IPS-NIHi7 (cell line): ENCODE measurements around the gene POMC.
"Not testable (repeated sequence)": the region's sequence is repeated elsewhere in the genome, so short reads cannot be mapped to it uniquely, and the experiment has no call there.

Experiments
- DNase-seq: peaks from one replicate; pipeline ENCODE4 v3.0.0; 2012; ENCODE audit warnings: mixed read lengths; ENCODE audit errors: extremely low spot score

POMC gene

GRCh38 chr2:25176541-25177181, 8.3 kb upstream of the POMC start:
- DNase-seq: no peak

GRCh38 chr2:25176138-25176537, 7.8 kb upstream of the POMC start:
- DNase-seq: no peak

- DNase-seq: no peak
These were observed 5.9 kb upstream of the POMC start for GRCh38 chr2:25174192-25174861.

GRCh38 chr2:25173719-25174118, 5.3 kb upstream of the POMC start:
- DNase-seq: no peak

- no peak for DNase-seq
These were observed 2.5 kb upstream of the POMC start for GRCh38 chr2:25170888-25171287.

GRCh38 chr2:25169073-25169470, 692 bp upstream of the POMC start:
- DNase-seq: no peak

GRCh38 chr2:25165992-25166875, 2.1 kb downstream of the POMC start:
- DNase-seq: peak; percentile 73

- no peak for DNase-seq
These were observed 3.8 kb downstream of the POMC start for GRCh38 chr2:25164561-25164960.

- DNase-seq: not testable (repeated sequence)
These were observed 6.3 kb downstream of the POMC start for GRCh38 chr2:25162061-25162460.

GRCh38 chr2:25161055-25161781, 7.2 kb downstream of the POMC start:
- peak; percentile 45 for DNase-seq

- no peak for DNase-seq
These were observed 8.0 kb downstream of the POMC start for GRCh38 chr2:25160376-25160775.

- peak; percentile 88 for DNase-seq
These were observed 8.4 kb downstream of the POMC start for GRCh38 chr2:25159949-25160348.

GRCh38 chr2:25158096-25158852, 10.1 kb downstream of the POMC start:
- no peak for DNase-seq

- DNase-seq: no peak
These were observed 13.0 kb downstream of the POMC start for GRCh38 chr2:25155401-25155800.

GRCh38 chr2:25151718-25152117, 16.7 kb downstream of the POMC start:
- no peak for DNase-seq

- not testable (repeated sequence) for DNase-seq
These were observed 17.4 kb downstream of the POMC start for GRCh38 chr2:25150993-25151392.

- DNase-seq: no peak
These were observed 18.7 kb downstream of the POMC start for GRCh38 chr2:25149646-25150045.

- no peak for DNase-seq
These were observed 21.5 kb downstream of the POMC start for GRCh38 chr2:25146896-25147295.

- no peak for DNase-seq
These were observed 22.6 kb downstream of the POMC start for GRCh38 chr2:25145803-25146202.

- DNase-seq: no peak
These were observed 27.3 kb downstream of the POMC start for GRCh38 chr2:25141120-25141519.

- DNase-seq: not testable (repeated sequence)
These were observed 27.8 kb downstream of the POMC start for GRCh38 chr2:25140535-25140934.
